GM23338 (cell line): ENCODE results near the gene OR2F2. TPM values are rescaled to one million over a fixed set of nuclear protein-coding genes. Genes with fewer than 3 reads are reported as not detected.

Experiments
- ATAC-seq: fragments of 200-7000 bp; cut with Tn5 transposase; 3 replicates; pipeline ENCODE4 v1.9.1; 2020
- DNase-seq: peaks from one replicate; pipeline ENCODE4 v3.0.0-alpha.2; 2015; ENCODE audit warnings: low spot score
- H2AFZ ChIP-seq: fragments of 200-600 bp; sonication (generic); 2 replicates; pipeline ENCODE4 v1.8.0; 2016; ENCODE audit warnings: antibody characterized with exemption, mild to moderate bottlenecking, moderate library complexity
- H3F3A ChIP-seq: fragments of 200-600 bp; sonication (generic); replicated peaks from 2 replicates; pipeline ENCODE4 v1.8.0; 2017; ENCODE audit warnings: antibody characterized with exemption, mixed run types, low read depth
- H3K27ac ChIP-seq: fragments of 200-600 bp; sonication (generic); 2 replicates; pipeline ENCODE4 v1.6.1; 2016; ENCODE audit warnings: low read depth
- H3K27me3 ChIP-seq: fragments of 200-600 bp; sonication (generic); 2 replicates; pipeline ENCODE4 v1.8.0; 2016; ENCODE audit warnings: mild to moderate bottlenecking, mixed run types, moderate library complexity; ENCODE audit not compliant: insufficient read depth
- H3K36me3 ChIP-seq: fragments of 200-600 bp; sonication (generic); 2 replicates; pipeline ENCODE4 v1.8.0; 2016; ENCODE audit warnings: mild to moderate bottlenecking; ENCODE audit not compliant: insufficient read depth
- H3K4me1 ChIP-seq: fragments of 200-600 bp; sonication (generic); 2 replicates; pipeline ENCODE4 v1.8.0; 2016; ENCODE audit warnings: mild to moderate bottlenecking, moderate library complexity; ENCODE audit not compliant: insufficient read depth
- H3K4me2 ChIP-seq: fragments of 200-600 bp; sonication (generic); 2 replicates; pipeline ENCODE4 v1.7.1; 2017; ENCODE audit warnings: mixed run types
- H3K4me3 ChIP-seq: fragments of 200-600 bp; sonication (generic); 2 replicates; pipeline ENCODE4 v1.6.1; 2016; ENCODE audit warnings: mixed run types
- H3K79me2 ChIP-seq: fragments of 200-600 bp; sonication (generic); replicated peaks from 2 replicates; pipeline ENCODE4 v1.8.0; 2017; ENCODE audit warnings: mild to moderate bottlenecking; ENCODE audit not compliant: insufficient read depth
- H3K9me2 ChIP-seq: fragments of 200-600 bp; sonication (generic); 2 replicates; pipeline ENCODE4 v1.8.0; 2017; ENCODE audit not compliant: insufficient read depth
- H4K20me1 ChIP-seq: fragments of 200-600 bp; sonication (generic); replicated peaks from 2 replicates; pipeline ENCODE4 v1.8.0; 2017; ENCODE audit warnings: mild to moderate bottlenecking; ENCODE audit not compliant: insufficient read depth
- H3K27ac Mint-ChIP-seq: 2 replicates; pipeline ENCODE4 v1.8.0; 2020; ENCODE audit warnings: inconsistent platforms, mild to moderate bottlenecking, moderate library complexity, mixed read lengths
- H3K27me3 Mint-ChIP-seq: 3 replicates; pipeline ENCODE4 v1.8.0; 2022; ENCODE audit warnings: low read depth, mild to moderate bottlenecking, moderate library complexity, mixed read lengths, inconsistent platforms; ENCODE audit not compliant: insufficient read depth, poor library complexity
- H3K36me3 Mint-ChIP-seq: 3 replicates; pipeline ENCODE4 v1.8.0; 2021; ENCODE audit warnings: low read depth, mild to moderate bottlenecking, inconsistent platforms, moderate library complexity, mixed read lengths
- H3K4me1 Mint-ChIP-seq: 3 replicates; pipeline ENCODE4 v1.8.0; 2020; ENCODE audit warnings: mild to moderate bottlenecking, inconsistent platforms, mixed read lengths
- H3K4me3 Mint-ChIP-seq: 3 replicates; pipeline ENCODE4 v1.8.0; 2021; ENCODE audit warnings: moderate library complexity, mild to moderate bottlenecking, inconsistent platforms, mixed read lengths
- H3K9me3 Mint-ChIP-seq: 3 replicates; pipeline ENCODE4 v1.8.0; 2020; ENCODE audit warnings: moderate library complexity, mild to moderate bottlenecking, inconsistent platforms, mixed read lengths
- CREB1 ChIP-seq: fragments of 250-450 bp; sonication (Bioruptor Pico); IDR thresholded peaks from 2 replicates; pipeline ENCODE4 v1.5.0; 2020; ENCODE audit warnings: low read depth, mild to moderate bottlenecking, moderate library complexity
- EZH2 ChIP-seq: fragments of 200-600 bp; sonication (generic); IDR thresholded peaks from one replicate; pipeline ENCODE4 v1.8.0; 2017; ENCODE audit warnings: antibody characterized with exemption, mild to moderate bottlenecking, low read depth; ENCODE audit not compliant: unreplicated experiment
- EZH2phosphoT487 ChIP-seq: fragments of 200-600 bp; sonication (generic); IDR thresholded peaks from one replicate; pipeline ENCODE4 v1.8.1; 2018; ENCODE audit warnings: antibody characterized with exemption; ENCODE audit not compliant: unreplicated experiment
- JUNB ChIP-seq: IDR thresholded peaks from one replicate; pipeline ENCODE4 v1.6.1; 2016; ENCODE audit warnings: antibody characterized with exemption; ENCODE audit not compliant: unreplicated experiment
- NANOG ChIP-seq: IDR thresholded peaks from 2 replicates; pipeline ENCODE4 v1.6.1; 2016; ENCODE audit warnings: antibody characterized with exemption, borderline replicate concordance
- POLR2AphosphoS5 ChIP-seq: IDR thresholded peaks from 2 replicates; pipeline ENCODE4 v1.6.1; 2016; ENCODE audit warnings: antibody characterized with exemption, low read depth
- STAT1 ChIP-seq: IDR thresholded peaks from one replicate; pipeline ENCODE4 v1.6.1; 2016; ENCODE audit warnings: antibody characterized with exemption; ENCODE audit not compliant: unreplicated experiment
- ZNF114 ChIP-seq: fragments of 250-450 bp; sonication (Bioruptor Pico); IDR thresholded peaks from 2 replicates; pipeline ENCODE4 v1.5.0; 2020; ENCODE audit warnings: mild to moderate bottlenecking, moderate library complexity
- ZNF331 ChIP-seq: fragments of 250-450 bp; sonication (Bioruptor Pico); IDR thresholded peaks from 2 replicates; pipeline ENCODE4 v1.5.0; 2020; ENCODE audit warnings: low read depth, mild to moderate bottlenecking, moderate library complexity
- polyA plus RNA-seq: library from polyadenylated mRNA; unstranded; fragments of >200 nt; fragmentation: Nextera tagmentation; extraction: Ambion mirVana; gene quantifications from 2 replicates; pipeline ENCODE4 v1.2.1, GENCODE V29; 2016
- total RNA-seq: library from RNA; depleted of rRNA; stranded (reverse); fragments of >200 nt; shearing (Covaris generic); gene quantifications from 2 replicates; pipeline ENCODE4 v1.2.3, GENCODE V29; 2014
- TF ChIP-seq, protein P1 (sequence below), 2 experiments: fragments of 200-600 bp in 1 of 2; sonication (generic) in 1 of 2; conservative IDR thresholded peaks; 2 replicates each; pipeline versions ENCODE4 v1.5.1 to v1.6.1; 2016 to 2017; ENCODE audit warnings: antibody characterized with exemption in 2 of 2, low read depth in 2 of 2, mild to moderate bottlenecking in 2 of 2, moderate library complexity in 1 of 2
- TF ChIP-seq, protein P2 (sequence below): IDR thresholded peaks from 2 replicates; pipeline ENCODE4 v1.6.1; 2016; ENCODE audit warnings: antibody characterized with exemption
- TF ChIP-seq, protein P3 (sequence below): fragments of 250-450 bp; sonication (Bioruptor Pico); IDR thresholded peaks from 2 replicates; pipeline ENCODE4 v1.5.0; 2020; ENCODE audit warnings: mild to moderate bottlenecking, moderate library complexity
- TF ChIP-seq, protein P4 (sequence below): IDR thresholded peaks from one replicate; pipeline ENCODE4 v1.6.1; 2018; ENCODE audit warnings: antibody characterized with exemption; ENCODE audit not compliant: unreplicated experiment

OR2F2 gene
- total and polyA plus RNA-seq, 2 experiments from 2014 or later, result not detected

DNA sequence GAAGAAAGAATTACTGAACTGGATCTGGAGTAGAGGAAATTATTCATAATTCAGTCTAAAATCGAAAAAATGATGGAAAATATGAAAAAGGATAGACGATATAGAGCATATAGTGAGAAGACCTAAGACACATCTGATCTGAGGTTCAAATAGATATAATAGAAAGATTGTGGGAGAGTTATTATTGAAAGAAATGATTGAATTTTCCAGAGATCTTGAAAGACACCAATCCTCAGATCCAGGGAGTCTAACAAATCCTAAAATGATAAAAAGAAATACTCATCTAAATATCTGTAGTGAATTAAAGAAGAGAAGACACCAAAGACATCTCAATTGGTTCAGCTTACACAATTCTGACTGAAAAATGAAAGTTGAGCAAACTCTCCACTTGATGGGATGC lies 46.0 kb upstream of the OR2F2 start:
- Histone ChIP-seq H3K79me2 (peaks cover 66% of the 10 kb centered on the region), H4K20me1 (peaks cover 16% of the 10 kb centered on the region; the same call in 1 of the 2 replicates), H3K9me2 (no peaks in the 10 kb centered on the region), H3K4me2 (no peak overlapping the region), H3K36me3 (no peaks in the 10 kb centered on the region), H2AFZ (no peak overlapping the region), H3F3A (no peaks in the 10 kb centered on the region), H3K4me3 (no peak overlapping the region), H3K27me3 (peaks cover 7% of the 10 kb centered on the region), H3K27ac (no peak overlapping the region), H3K4me1 (peaks cover 16% of the 10 kb centered on the region)
- Mint-ChIP-seq H3K4me1 (peaks cover 13% of the 10 kb centered on the region), H3K4me3 (no peak overlapping the region), H3K27ac (no peak overlapping the region), H3K36me3 (peaks cover 18% of the 10 kb centered on the region), H3K27me3 (peaks cover 5% of the 10 kb centered on the region), H3K9me3 (peaks cover 13% of the 10 kb centered on the region; the same call in 2 of the 3 replicates)
- no peak for ATAC-seq
- TF ChIP-seq, protein P1, sequence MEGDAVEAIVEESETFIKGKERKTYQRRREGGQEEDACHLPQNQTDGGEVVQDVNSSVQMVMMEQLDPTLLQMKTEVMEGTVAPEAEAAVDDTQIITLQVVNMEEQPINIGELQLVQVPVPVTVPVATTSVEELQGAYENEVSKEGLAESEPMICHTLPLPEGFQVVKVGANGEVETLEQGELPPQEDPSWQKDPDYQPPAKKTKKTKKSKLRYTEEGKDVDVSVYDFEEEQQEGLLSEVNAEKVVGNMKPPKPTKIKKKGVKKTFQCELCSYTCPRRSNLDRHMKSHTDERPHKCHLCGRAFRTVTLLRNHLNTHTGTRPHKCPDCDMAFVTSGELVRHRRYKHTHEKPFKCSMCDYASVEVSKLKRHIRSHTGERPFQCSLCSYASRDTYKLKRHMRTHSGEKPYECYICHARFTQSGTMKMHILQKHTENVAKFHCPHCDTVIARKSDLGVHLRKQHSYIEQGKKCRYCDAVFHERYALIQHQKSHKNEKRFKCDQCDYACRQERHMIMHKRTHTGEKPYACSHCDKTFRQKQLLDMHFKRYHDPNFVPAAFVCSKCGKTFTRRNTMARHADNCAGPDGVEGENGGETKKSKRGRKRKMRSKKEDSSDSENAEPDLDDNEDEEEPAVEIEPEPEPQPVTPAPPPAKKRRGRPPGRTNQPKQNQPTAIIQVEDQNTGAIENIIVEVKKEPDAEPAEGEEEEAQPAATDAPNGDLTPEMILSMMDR (conservative IDR thresholded peaks at IDR 0.05; ENCODE audit: low read depth in 2 of 2), result no peak
- TF ChIP-seq EZH2 (no peak), STAT1 (no peak), JUNB (no peak), NANOG (no peak), ZNF114 (no peak), EZH2phosphoT487 (no peak), POLR2AphosphoS5 (no peak), CREB1 (CRISPR knock-in tag) (no peak), ZNF331 (no peak)
- TF ChIP-seq, protein P2, sequence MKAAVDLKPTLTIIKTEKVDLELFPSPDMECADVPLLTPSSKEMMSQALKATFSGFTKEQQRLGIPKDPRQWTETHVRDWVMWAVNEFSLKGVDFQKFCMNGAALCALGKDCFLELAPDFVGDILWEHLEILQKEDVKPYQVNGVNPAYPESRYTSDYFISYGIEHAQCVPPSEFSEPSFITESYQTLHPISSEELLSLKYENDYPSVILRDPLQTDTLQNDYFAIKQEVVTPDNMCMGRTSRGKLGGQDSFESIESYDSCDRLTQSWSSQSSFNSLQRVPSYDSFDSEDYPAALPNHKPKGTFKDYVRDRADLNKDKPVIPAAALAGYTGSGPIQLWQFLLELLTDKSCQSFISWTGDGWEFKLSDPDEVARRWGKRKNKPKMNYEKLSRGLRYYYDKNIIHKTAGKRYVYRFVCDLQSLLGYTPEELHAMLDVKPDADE, result no peak
- TF ChIP-seq, protein P3, sequence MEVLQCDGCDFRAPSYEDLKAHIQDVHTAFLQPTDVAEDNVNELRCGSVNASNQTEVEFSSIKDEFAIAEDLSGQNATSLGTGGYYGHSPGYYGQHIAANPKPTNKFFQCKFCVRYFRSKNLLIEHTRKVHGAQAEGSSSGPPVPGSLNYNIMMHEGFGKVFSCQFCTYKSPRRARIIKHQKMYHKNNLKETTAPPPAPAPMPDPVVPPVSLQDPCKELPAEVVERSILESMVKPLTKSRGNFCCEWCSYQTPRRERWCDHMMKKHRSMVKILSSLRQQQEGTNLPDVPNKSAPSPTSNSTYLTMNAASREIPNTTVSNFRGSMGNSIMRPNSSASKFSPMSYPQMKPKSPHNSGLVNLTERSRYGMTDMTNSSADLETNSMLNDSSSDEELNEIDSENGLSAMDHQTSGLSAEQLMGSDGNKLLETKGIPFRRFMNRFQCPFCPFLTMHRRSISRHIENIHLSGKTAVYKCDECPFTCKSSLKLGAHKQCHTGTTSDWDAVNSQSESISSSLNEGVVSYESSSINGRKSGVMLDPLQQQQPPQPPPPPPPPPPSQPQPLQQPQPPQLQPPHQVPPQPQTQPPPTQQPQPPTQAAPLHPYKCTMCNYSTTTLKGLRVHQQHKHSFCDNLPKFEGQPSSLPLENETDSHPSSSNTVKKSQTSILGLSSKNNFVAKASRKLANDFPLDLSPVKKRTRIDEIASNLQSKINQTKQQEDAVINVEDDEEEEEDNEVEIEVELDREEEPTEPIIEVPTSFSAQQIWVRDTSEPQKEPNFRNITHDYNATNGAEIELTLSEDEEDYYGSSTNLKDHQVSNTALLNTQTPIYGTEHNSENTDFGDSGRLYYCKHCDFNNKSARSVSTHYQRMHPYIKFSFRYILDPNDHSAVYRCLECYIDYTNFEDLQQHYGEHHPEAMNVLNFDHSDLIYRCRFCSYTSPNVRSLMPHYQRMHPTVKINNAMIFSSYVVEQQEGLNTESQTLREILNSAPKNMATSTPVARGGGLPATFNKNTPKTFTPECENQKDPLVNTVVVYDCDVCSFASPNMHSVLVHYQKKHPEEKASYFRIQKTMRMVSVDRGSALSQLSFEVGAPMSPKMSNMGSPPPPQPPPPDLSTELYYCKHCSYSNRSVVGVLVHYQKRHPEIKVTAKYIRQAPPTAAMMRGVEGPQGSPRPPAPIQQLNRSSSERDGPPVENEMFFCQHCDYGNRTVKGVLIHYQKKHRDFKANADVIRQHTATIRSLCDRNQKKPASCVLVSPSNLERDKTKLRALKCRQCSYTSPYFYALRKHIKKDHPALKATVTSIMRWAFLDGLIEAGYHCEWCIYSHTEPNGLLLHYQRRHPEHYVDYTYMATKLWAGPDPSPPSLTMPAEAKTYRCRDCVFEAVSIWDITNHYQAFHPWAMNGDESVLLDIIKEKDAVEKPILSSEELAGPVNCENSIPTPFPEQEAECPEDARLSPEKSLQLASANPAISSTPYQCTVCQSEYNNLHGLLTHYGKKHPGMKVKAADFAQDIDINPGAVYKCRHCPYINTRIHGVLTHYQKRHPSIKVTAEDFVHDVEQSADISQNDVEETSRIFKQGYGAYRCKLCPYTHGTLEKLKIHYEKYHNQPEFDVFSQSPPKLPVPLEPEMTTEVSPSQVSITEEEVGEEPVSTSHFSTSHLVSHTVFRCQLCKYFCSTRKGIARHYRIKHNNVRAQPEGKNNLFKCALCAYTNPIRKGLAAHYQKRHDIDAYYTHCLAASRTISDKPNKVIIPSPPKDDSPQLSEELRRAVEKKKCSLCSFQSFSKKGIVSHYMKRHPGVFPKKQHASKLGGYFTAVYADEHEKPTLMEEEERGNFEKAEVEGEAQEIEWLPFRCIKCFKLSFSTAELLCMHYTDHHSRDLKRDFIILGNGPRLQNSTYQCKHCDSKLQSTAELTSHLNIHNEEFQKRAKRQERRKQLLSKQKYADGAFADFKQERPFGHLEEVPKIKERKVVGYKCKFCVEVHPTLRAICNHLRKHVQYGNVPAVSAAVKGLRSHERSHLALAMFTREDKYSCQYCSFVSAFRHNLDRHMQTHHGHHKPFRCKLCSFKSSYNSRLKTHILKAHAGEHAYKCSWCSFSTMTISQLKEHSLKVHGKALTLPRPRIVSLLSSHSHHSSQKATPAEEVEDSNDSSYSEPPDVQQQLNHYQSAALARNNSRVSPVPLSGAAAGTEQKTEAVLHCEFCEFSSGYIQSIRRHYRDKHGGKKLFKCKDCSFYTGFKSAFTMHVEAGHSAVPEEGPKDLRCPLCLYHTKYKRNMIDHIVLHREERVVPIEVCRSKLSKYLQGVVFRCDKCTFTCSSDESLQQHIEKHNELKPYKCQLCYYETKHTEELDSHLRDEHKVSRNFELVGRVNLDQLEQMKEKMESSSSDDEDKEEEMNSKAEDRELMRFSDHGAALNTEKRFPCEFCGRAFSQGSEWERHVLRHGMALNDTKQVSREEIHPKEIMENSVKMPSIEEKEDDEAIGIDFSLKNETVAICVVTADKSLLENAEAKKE (CRISPR knock-in tag), result no peak
- TF ChIP-seq, protein P4, sequence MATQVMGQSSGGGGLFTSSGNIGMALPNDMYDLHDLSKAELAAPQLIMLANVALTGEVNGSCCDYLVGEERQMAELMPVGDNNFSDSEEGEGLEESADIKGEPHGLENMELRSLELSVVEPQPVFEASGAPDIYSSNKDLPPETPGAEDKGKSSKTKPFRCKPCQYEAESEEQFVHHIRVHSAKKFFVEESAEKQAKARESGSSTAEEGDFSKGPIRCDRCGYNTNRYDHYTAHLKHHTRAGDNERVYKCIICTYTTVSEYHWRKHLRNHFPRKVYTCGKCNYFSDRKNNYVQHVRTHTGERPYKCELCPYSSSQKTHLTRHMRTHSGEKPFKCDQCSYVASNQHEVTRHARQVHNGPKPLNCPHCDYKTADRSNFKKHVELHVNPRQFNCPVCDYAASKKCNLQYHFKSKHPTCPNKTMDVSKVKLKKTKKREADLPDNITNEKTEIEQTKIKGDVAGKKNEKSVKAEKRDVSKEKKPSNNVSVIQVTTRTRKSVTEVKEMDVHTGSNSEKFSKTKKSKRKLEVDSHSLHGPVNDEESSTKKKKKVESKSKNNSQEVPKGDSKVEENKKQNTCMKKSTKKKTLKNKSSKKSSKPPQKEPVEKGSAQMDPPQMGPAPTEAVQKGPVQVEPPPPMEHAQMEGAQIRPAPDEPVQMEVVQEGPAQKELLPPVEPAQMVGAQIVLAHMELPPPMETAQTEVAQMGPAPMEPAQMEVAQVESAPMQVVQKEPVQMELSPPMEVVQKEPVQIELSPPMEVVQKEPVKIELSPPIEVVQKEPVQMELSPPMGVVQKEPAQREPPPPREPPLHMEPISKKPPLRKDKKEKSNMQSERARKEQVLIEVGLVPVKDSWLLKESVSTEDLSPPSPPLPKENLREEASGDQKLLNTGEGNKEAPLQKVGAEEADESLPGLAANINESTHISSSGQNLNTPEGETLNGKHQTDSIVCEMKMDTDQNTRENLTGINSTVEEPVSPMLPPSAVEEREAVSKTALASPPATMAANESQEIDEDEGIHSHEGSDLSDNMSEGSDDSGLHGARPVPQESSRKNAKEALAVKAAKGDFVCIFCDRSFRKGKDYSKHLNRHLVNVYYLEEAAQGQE, result no peak
- no peak for DNase-seq
